Stimulated activated CD8-positive, alpha-beta memory T cell treated with anti-CD3 and anti-CD28 coated beads, Interleukin-7, amount 100 ng/mL, for 24 hours (primary cell): ENCODE data around the gene MARCHF2.

ENCODE experiments used
- DNase-seq: peaks from one replicate; pipeline ENCODE4 v3.0.0-alpha.2; 2020; ENCODE audit warnings: low read depth

Gene MARCHF2

GRCh38 chr19:8387688-8388611, 25.2 kb upstream of the MARCHF2 start:
- no peak for DNase-seq

DNA sequence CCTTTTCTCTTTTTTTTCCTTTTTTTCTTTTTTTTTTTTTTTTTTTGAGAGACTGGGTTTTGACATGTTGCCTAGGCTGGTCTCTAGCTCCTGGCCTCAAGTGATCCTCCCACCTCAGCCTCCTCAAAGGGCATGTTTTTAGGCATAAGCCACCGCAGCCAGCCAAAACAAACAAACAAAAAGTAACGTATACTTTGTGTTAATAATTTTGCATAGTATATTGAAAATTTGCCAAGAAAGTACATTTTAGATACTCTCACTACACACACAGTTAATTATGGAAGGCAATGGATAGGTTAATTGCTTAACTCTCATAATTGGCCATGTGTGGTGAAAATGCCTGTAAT, 24.5 kb upstream of the MARCHF2 start:
- DNase-seq = no peak

GRCh38 chr19:8389891-8390616, 23.1 kb upstream of the MARCHF2 start, which contains the start of gene RAB11B:
Gene RAB11B, plus strand, starts transcription at chr19:8390360. Its CDS starts 57 bp downstream, at chr19:8390417.
- peak; percentile 97 for DNase-seq

DNA sequence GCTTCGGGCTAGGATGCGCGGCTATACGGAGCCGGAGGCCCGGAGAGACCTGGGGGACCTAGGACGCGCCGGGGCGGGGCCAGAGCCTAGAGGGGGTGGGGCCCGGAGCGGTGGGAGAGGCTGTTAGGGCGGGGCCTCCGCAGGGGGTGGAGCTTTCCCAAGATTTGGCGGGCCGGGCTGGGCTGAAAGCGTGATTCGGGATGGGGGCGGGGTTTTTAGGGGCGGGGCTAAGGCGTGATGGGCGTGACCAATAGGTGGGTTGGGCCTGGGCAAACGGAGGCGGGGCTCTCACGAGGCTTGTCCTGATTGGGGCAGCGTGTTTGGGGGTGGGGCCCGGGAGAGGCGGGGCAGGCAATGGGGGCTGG, 22.5 kb upstream of the MARCHF2 start:
- DNase-seq = peak; percentile 87

DNA sequence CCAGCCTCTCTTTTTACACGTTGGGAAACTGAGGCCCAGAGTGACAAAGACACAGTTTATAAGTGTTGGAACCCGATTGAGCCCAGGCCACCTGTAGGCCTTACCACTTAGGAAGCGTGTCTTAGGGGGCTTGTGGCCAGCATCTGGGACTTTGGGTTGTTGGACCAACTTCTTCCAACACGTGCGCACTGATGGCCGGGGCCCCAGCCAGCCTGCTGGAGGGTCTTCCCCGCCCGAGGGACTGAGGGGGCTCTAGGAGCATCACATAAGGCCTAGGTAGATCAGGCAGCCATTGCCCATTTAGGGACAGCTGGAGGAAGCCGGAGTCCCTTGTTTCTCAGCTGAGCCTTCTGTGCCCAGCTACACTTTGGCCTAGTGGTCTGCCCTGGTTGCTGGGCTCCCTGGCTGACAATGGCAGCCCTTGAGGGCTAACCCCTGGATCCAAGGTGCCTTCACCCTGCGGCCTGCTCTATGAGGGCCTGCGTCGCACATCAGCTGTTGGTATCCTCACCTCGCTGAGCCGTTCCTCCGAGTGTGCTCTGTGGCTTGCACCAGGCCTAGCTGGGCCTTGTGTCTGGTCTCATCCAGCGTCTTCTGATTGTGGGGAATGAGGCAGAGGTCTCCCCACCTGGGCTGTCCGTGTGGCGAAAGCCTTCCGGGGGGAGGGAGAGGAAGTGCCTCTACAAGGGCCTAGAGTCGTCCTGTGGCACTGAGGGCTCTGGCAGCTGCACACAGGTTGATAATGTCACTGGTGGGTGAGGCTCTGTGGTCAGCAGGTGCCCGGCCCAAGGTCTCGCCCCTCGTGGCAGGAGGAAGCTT, 21.7 kb upstream of the MARCHF2 start:
- no peak for DNase-seq

DNA sequence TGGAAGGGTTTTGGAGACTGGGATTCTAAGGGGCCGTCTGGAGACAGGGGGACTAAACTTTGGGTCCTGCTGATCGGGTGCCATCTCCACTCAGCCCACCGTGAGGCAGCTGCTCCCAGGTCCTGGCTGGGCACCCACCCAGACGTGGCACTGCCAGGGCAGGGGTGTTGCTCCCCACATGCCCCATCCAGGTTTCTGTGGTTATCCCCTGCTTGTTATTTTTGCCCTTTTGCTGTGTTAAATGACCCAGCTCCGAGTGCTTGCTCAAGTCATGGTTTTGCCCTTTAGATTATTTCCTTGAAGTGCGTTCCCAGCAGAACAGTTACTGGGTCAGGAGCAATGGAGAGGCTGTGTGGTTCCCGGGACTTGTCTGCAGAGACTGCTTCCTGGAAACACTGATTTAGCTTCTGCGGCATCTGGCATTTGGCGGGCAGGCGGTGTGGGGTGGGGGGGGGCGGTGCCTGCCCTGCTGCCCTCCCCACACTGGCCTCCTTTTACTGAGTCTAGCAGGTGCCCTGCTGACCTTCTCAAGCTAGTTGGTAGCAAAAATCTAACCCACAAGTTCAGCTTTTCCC, 21.0 kb upstream of the MARCHF2 start:
- DNase-seq = no peak

DNA sequence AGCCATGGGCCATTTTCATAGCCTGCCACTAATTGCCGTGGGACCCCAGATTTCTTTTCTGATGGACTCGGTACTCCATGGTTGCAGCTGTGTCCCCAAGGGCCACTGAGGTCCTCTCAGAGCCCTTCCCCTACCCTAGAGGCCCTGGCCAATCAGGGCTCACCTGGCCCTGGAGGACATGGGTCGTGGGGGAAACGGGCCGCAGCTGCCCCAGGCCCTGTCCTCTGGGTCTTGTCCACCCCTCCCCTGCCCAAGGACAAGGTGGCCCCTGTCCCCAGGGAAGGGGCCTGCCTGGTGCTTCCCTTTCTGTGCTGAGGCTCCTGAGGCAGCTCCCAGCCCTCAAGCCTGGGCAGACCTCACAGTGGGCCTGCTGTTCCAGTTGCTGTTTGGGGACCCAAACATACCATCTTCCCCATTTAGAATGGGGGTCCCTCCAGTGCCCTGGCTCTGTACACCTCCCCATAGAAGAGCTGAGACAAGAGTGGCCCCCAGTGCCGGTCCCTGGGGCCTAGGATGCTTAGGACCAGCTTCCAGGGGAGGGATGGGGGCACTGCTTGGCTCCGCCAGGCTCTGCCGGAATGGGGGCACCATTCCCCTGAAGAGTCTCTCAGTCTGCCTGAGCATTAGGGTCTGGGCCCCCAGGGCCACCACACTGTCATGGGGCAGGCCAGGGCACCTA, 19.8 kb upstream of the MARCHF2 start:
- DNase-seq = no peak

- DNase-seq = no peak
These were observed 19.2 kb upstream of the MARCHF2 start for GRCh38 chr19:8393871-8394250.

- DNase-seq = no peak
These were observed 17.5 kb upstream of the MARCHF2 start for GRCh38 chr19:8395621-8396082.

- no peak for DNase-seq
These were observed 16.9 kb upstream of the MARCHF2 start for GRCh38 chr19:8396185-8396562.

GRCh38 chr19:8396563-8397203, 16.4 kb upstream of the MARCHF2 start:
- peak; percentile 48 for DNase-seq

GRCh38 chr19:8397271-8397670, 15.8 kb upstream of the MARCHF2 start:
- DNase-seq = no peak

DNA sequence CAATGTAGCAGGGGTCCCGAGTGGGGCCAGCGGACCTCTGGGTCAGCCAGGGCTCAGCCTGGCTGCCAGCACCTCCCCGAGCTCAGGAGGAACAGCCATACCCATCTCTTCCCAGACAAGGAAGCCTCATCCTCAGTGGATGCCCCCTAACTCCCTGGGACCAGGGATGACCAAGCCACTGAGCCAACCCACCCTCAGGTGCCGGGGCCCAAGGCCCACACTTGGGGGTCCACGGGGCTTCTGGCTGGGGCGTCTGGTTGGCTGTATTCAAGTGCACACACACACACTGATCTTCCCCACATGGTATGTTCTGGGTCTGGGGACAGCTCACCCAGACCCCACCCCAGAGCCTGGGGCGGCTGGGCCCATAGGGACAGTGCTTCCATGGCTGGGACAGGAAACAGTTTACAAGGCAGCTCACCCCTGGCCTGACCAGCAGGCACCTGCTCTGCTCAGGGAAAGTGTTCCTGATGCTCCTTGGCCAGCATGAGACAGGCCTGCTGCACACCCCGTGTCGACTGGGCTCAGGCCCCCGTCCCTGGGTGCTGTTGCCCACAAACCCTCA, 15.3 kb upstream of the MARCHF2 start:
- no peak for DNase-seq

DNA sequence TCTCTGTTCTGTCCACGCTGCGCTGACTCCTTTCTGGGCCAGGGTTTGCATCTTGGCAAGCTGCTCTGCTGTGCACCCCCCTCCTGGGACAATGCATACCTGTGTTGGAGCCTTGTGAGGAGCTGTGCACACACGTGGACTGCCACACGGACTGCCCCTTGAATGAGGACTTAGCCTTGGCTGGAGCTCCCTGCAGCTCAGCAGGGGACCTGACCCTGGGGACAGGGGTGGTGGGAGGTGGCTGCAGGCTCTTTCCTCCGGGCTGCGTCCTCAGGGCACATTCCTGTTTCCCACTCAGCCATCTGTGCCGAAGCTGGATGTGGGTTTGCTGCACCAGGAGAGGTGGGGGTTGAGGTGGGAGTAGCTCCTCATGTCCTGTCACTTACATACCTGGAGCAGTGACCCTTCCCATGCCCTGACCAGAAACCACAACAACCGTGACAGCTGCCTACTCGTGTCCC, 14.8 kb upstream of the MARCHF2 start:
- DNase-seq = no peak

DNA sequence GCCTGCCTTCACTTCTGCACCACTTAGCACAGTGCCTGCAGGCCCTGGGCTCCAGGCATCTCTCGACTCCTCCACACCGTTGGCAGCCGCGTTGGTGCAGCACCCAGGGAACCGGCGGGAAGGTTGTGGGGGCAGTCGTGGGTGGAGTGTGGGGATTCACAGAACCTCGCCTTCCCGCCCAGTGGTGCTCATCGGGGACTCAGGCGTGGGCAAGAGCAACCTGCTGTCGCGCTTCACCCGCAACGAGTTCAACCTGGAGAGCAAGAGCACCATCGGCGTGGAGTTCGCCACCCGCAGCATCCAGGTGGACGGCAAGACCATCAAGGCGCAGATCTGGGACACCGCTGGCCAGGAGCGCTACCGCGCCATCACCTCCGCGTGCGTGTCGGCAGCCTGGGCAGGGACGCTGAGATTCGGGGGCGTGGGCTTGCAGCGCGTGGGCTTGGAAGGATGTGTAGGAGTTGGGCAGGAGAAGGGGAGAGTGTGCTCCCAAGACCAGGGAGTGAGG, 13.4 kb upstream of the MARCHF2 start:
- DNase-seq = no peak

DNA sequence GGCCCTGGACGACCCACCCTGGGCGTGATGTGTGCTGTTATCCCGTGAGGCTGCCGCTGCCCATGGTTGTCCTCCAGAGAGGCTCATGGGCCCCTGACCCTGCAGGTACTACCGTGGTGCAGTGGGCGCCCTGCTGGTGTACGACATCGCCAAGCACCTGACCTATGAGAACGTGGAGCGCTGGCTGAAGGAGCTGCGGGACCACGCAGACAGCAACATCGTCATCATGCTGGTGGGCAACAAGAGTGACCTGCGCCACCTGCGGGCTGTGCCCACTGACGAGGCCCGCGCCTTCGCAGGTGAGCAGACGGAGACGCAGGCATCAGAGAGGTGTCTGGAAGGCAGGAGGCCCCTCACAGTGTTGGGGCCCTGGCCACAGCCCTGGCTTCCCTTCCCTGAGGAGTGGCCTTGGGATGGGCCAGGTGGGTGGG, 11.1 kb upstream of the MARCHF2 start:
- no peak for DNase-seq

GRCh38 chr19:8403098-8403819, 9.8 kb upstream of the MARCHF2 start:
- no peak for DNase-seq

GRCh38 chr19:8403820-8404109, 9.3 kb upstream of the MARCHF2 start:
- no peak for DNase-seq

DNA sequence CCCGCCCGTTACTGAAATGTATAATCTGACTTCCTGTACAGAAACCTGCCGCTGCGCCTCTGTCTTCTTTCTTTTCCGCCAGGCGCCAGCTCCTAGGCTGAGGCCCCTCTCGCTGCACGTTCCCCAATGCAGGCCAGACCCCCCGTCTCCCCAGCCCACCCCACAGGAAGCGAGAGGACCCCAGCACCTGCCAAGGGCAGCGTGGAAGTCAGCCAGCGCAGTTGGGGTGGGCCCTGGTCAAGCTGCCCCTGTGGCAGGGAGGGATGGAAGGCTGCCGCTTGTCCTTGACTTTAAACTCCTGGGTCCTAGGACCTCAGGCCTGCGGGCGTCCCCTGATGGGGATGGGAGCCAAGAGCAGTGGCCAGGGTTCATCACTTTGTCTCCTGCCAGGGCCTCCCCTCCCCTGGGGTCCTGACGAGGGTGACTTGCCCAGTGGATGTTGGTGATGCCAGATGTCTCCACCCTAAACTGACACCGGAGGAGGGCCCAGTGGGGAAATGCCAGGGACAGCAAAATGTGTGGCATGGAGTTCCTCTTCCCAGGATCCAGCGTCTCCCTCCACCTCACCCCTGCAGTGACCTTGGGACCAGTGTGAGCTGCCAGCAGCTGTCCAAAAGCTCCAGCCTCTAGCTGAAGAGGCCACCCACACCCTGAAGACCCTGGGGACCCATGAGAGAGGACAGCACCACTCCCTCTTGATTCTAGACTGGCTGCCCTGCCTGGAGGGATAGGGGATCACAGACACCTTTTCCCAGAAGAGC, 8.5 kb upstream of the MARCHF2 start:
- no peak for DNase-seq
